ENCODE results near the gene CYP17A1. TPM values are rescaled to one million over a fixed set of nuclear protein-coding genes. Genes with fewer than 3 reads are reported as not detected.

CYP17A1 gene
- total and polyA plus RNA-seq, 2 experiments from 2014 or later, result not detected

DNA sequence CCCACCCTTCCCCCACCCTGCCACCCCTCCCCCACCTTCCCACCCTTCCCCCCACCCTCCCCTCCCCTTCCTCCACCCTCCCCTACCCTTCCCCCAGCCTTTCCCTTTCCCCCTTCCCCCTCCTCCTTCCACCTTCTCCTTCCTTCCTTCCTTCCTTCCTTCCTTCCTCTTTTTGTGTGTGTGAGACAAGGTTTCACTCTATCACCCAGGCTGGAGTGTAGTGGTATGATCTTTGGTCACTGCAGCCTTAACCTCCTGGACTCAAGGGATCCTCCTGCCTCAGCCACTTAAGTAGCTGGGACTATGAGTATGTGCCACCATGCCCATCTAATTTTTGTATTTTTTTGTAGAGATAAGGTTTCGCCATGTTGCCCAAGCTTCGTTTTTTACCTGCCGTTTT is 35.2 kb downstream of the CYP17A1 start:
- no peaks in the 10 kb centered on the region; the same call in 1 of the 2 replicates for H3K9me2 ChIP-seq (ENCODE audit: insufficient read depth)
- Mint-ChIP-seq H3K9me3 (peaks cover 5% of the 10 kb centered on the region; the same call in 2 of the 3 replicates), H3K36me3 (ENCODE audit: low read depth) (peaks cover 23% of the 10 kb centered on the region), H3K27me3 (ENCODE audit: insufficient read depth, low read depth, poor library complexity) (peaks cover 13% of the 10 kb centered on the region), H3K4me3 (peak overlapping the region; percentile 32; the same call in 1 of the 3 replicates), H3K4me1 (peaks cover 55% of the 10 kb centered on the region), H3K27ac (peak overlapping the region; percentile 71)
- H3K79me2 ChIP-seq (replicated peaks; ENCODE audit: insufficient read depth), result 0 out of 2 replicates have a peak, but pooled peaks cover 4% of the 10 kb centered on the region
- peaks cover 38% of the 10 kb centered on the region for H3K4me1 ChIP-seq (ENCODE audit: insufficient read depth)
- no peaks in the 10 kb centered on the region for H3K36me3 ChIP-seq (ENCODE audit: insufficient read depth)
- DNase-seq (ENCODE audit: low spot score) (no peak), ATAC-seq (no peak)
- H3F3A ChIP-seq (replicated peaks; ENCODE audit: low read depth), result peaks cover 20% of the 10 kb centered on the region
- H3K27me3 ChIP-seq (ENCODE audit: insufficient read depth), result no peaks in the 10 kb centered on the region
- peak overlapping the region; percentile 99 for H3K27ac ChIP-seq (ENCODE audit: low read depth)
- no peak overlapping the region for H2AFZ ChIP-seq
- peak overlapping the region; percentile 70 for H3K4me2 ChIP-seq
- no peaks in the 10 kb centered on the region for H4K20me1 ChIP-seq (replicated peaks; ENCODE audit: insufficient read depth)
- peak overlapping the region; percentile 15; the same call in 1 of the 2 replicates for H3K4me3 ChIP-seq
- TF ChIP-seq REST (IDR thresholded peaks at IDR 0.05; ENCODE audit: unreplicated experiment), result no peak
- no peak for TF ChIP-seq CREB1 (CRISPR knock-in tag; IDR thresholded peaks at IDR 0.05; ENCODE audit: low read depth)
- TF ChIP-seq ZNF114 (CRISPR knock-in tag; IDR thresholded peaks at IDR 0.05), result no peak
- TF ChIP-seq NANOG (IDR thresholded peaks at IDR 0.05; ENCODE audit: borderline replicate concordance), result no peak
- no peak for TF ChIP-seq EZH2phosphoT487 (IDR thresholded peaks at IDR 0.05; ENCODE audit: unreplicated experiment)
- TF ChIP-seq JUNB (IDR thresholded peaks at IDR 0.05; ENCODE audit: unreplicated experiment), result no peak
- TF ChIP-seq, protein P1, sequence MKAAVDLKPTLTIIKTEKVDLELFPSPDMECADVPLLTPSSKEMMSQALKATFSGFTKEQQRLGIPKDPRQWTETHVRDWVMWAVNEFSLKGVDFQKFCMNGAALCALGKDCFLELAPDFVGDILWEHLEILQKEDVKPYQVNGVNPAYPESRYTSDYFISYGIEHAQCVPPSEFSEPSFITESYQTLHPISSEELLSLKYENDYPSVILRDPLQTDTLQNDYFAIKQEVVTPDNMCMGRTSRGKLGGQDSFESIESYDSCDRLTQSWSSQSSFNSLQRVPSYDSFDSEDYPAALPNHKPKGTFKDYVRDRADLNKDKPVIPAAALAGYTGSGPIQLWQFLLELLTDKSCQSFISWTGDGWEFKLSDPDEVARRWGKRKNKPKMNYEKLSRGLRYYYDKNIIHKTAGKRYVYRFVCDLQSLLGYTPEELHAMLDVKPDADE (IDR thresholded peaks at IDR 0.05), result no peak
- no peak for TF ChIP-seq STAT1 (IDR thresholded peaks at IDR 0.05; ENCODE audit: unreplicated experiment)
- TF ChIP-seq ZNF331 (CRISPR knock-in tag; IDR thresholded peaks at IDR 0.05; ENCODE audit: low read depth), result no peak
- no peak for TF ChIP-seq EZH2 (IDR thresholded peaks at IDR 0.05; ENCODE audit: low read depth, unreplicated experiment)
- TF ChIP-seq, protein P2, sequence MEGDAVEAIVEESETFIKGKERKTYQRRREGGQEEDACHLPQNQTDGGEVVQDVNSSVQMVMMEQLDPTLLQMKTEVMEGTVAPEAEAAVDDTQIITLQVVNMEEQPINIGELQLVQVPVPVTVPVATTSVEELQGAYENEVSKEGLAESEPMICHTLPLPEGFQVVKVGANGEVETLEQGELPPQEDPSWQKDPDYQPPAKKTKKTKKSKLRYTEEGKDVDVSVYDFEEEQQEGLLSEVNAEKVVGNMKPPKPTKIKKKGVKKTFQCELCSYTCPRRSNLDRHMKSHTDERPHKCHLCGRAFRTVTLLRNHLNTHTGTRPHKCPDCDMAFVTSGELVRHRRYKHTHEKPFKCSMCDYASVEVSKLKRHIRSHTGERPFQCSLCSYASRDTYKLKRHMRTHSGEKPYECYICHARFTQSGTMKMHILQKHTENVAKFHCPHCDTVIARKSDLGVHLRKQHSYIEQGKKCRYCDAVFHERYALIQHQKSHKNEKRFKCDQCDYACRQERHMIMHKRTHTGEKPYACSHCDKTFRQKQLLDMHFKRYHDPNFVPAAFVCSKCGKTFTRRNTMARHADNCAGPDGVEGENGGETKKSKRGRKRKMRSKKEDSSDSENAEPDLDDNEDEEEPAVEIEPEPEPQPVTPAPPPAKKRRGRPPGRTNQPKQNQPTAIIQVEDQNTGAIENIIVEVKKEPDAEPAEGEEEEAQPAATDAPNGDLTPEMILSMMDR (conservative IDR thresholded peaks at IDR 0.05; ENCODE audit: low read depth in 2 of 2), result no peak
- no peak for TF ChIP-seq POLR2AphosphoS5 (IDR thresholded peaks at IDR 0.05; ENCODE audit: low read depth)
- TF ChIP-seq, protein P3, sequence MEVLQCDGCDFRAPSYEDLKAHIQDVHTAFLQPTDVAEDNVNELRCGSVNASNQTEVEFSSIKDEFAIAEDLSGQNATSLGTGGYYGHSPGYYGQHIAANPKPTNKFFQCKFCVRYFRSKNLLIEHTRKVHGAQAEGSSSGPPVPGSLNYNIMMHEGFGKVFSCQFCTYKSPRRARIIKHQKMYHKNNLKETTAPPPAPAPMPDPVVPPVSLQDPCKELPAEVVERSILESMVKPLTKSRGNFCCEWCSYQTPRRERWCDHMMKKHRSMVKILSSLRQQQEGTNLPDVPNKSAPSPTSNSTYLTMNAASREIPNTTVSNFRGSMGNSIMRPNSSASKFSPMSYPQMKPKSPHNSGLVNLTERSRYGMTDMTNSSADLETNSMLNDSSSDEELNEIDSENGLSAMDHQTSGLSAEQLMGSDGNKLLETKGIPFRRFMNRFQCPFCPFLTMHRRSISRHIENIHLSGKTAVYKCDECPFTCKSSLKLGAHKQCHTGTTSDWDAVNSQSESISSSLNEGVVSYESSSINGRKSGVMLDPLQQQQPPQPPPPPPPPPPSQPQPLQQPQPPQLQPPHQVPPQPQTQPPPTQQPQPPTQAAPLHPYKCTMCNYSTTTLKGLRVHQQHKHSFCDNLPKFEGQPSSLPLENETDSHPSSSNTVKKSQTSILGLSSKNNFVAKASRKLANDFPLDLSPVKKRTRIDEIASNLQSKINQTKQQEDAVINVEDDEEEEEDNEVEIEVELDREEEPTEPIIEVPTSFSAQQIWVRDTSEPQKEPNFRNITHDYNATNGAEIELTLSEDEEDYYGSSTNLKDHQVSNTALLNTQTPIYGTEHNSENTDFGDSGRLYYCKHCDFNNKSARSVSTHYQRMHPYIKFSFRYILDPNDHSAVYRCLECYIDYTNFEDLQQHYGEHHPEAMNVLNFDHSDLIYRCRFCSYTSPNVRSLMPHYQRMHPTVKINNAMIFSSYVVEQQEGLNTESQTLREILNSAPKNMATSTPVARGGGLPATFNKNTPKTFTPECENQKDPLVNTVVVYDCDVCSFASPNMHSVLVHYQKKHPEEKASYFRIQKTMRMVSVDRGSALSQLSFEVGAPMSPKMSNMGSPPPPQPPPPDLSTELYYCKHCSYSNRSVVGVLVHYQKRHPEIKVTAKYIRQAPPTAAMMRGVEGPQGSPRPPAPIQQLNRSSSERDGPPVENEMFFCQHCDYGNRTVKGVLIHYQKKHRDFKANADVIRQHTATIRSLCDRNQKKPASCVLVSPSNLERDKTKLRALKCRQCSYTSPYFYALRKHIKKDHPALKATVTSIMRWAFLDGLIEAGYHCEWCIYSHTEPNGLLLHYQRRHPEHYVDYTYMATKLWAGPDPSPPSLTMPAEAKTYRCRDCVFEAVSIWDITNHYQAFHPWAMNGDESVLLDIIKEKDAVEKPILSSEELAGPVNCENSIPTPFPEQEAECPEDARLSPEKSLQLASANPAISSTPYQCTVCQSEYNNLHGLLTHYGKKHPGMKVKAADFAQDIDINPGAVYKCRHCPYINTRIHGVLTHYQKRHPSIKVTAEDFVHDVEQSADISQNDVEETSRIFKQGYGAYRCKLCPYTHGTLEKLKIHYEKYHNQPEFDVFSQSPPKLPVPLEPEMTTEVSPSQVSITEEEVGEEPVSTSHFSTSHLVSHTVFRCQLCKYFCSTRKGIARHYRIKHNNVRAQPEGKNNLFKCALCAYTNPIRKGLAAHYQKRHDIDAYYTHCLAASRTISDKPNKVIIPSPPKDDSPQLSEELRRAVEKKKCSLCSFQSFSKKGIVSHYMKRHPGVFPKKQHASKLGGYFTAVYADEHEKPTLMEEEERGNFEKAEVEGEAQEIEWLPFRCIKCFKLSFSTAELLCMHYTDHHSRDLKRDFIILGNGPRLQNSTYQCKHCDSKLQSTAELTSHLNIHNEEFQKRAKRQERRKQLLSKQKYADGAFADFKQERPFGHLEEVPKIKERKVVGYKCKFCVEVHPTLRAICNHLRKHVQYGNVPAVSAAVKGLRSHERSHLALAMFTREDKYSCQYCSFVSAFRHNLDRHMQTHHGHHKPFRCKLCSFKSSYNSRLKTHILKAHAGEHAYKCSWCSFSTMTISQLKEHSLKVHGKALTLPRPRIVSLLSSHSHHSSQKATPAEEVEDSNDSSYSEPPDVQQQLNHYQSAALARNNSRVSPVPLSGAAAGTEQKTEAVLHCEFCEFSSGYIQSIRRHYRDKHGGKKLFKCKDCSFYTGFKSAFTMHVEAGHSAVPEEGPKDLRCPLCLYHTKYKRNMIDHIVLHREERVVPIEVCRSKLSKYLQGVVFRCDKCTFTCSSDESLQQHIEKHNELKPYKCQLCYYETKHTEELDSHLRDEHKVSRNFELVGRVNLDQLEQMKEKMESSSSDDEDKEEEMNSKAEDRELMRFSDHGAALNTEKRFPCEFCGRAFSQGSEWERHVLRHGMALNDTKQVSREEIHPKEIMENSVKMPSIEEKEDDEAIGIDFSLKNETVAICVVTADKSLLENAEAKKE (CRISPR knock-in tag; IDR thresholded peaks at IDR 0.05), result no peak
